Small intestine (tissue), 7 donors: Measurements from ENCODE around the gene CRAMP1. TPM values are rescaled to one million over a fixed set of nuclear protein-coding genes. Genes with fewer than 3 reads are reported as not detected.
A peak's percentile ranks its signal among the peaks of the same experiment; 100 is the strongest.

Source experiments
- DNase-seq, 2 donors: peaks; one replicate each; pipeline versions ENCODE4 v3.0.0 to v3.0.0-alpha.2; 2013
- FAIRE-seq: peaks from 2 replicates; lab custom pipeline; 2012; peaks lifted over from hg19 to GRCh38; lab: Jason Lieb, UNC
- H3K27ac ChIP-seq, 3 donors: one replicate each; pipeline ENCODE4 v1.5.1; 2013; ENCODE audit warnings: low read length in 2 of 3, mild to moderate bottlenecking in 2 of 3, control low read depth in 1 of 3, inconsistent platforms in 1 of 3, low read depth in 1 of 3, moderate library complexity in 1 of 3
- H3K27me3 ChIP-seq, 3 donors: one replicate each; pipeline ENCODE4 v1.6.1; 2013; ENCODE audit warnings: low read length in 3 of 3, inconsistent platforms in 1 of 3; ENCODE audit not compliant: control insufficient read depth in 3 of 3, insufficient read depth in 3 of 3
- H3K36me3 ChIP-seq, 3 donors: one replicate each; pipeline ENCODE4 v1.6.1; 2013; ENCODE audit warnings: low read length in 3 of 3, inconsistent platforms in 1 of 3, low read depth in 1 of 3, mild to moderate bottlenecking in 1 of 3, moderate library complexity in 1 of 3; ENCODE audit not compliant: control insufficient read depth in 3 of 3, insufficient read depth in 2 of 3
- H3K4me1 ChIP-seq, 3 donors: one replicate each; pipeline ENCODE4 v1.6.1; 2013; ENCODE audit warnings: low read length in 2 of 3, inconsistent platforms in 1 of 3, low read depth in 1 of 3, mild to moderate bottlenecking in 1 of 3, moderate library complexity in 1 of 3; ENCODE audit not compliant: control insufficient read depth in 3 of 3, insufficient read depth in 2 of 3
- H3K4me3 ChIP-seq, 3 donors: one replicate each; pipeline ENCODE4 v1.5.1; 2013; ENCODE audit warnings: low read length in 3 of 3, control low read depth in 1 of 3, inconsistent platforms in 1 of 3, low read depth in 1 of 3, mild to moderate bottlenecking in 1 of 3, moderate library complexity in 1 of 3
- H3K9me3 ChIP-seq, 2 donors: one replicate each; pipeline ENCODE4 v1.6.1; 2013; ENCODE audit warnings: low read depth in 1 of 2, low read length in 1 of 2; ENCODE audit not compliant: control insufficient read depth in 2 of 2, insufficient read depth in 1 of 2
- WGBS, 3 donors: extraction: QIAGEN DNeasy Blood & Tissue Kit; methylation state at CpG; one replicate each; pipeline ENCODE4 v1.1.7; 2013; 5-methylcytosine and 5-hydroxymethylcytosine counted together
- polyA plus RNA-seq, 4 donors: library from polyadenylated mRNA; stranded (reverse) in 3 of 4; unstranded in 1 of 4; fragments of 200-250 nt in 3 of 4; fragments of 120-200 nt in 1 of 4; gene quantifications; one replicate each; pipeline versions ENCODE4 v1.2.1 to v1.2.3, GENCODE V29; 2013
- donor health status: healthy with polysubstance abuse.
- donor health status: control.
- donor health status: control.
- donor health status: Bipolar disorder and iron deficiency.
- donor health status: healthy.

CRAMP1 gene
- polyA plus RNA-seq, 4 donors: 2.4 to 18.3 (median 8.3) TPM

DNA sequence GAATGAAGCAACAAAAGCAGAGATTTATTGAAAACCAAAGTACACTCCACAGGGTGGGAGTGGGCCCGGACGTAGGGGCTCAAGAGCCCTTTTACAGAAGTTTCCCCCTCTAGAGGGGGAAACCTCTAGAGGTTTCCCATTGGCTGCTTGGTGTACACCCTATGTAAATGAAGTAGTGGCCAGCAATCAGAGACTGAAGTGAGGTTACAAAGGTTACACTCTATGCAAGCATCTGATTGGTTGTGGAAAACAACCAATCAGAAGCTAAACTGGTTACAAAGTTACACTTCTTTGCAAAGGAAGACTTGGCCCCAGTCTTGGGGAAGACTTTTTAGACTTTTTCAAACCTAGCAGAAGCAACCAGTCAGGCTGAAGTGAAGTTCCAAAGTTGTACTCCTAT is 27.1 kb downstream of the CRAMP1 start:
- DNase-seq: peak in 1 of 2 donors; percentile 26
- no peak overlapping the region for H3K4me3 ChIP-seq
- H3K9me3 ChIP-seq: no peaks in the 10 kb centered on the region
- H3K27me3 ChIP-seq: no peaks in the 10 kb centered on the region
- no peak for FAIRE-seq
- no peaks in the 10 kb centered on the region for H3K4me1 ChIP-seq
- 70 to 86% (median 85%) methylated on average over 2 of the region's 2 CpGs for WGBS, 3 donors
- H3K36me3 ChIP-seq: peaks cover 27 to 94% (median 31%) of the 10 kb centered on the region in 3 donors
- H3K27ac ChIP-seq: no peak overlapping the region

- peaks cover 27 to 93% (median 31%) of the 10 kb centered on the region in 3 donors for H3K36me3 ChIP-seq
- no peak for DNase-seq
- H3K4me3 ChIP-seq: no peak overlapping the region
- H3K4me1 ChIP-seq: no peaks in the 10 kb centered on the region
- H3K27ac ChIP-seq: no peak overlapping the region
- no peak for FAIRE-seq
- no peaks in the 10 kb centered on the region for H3K27me3 ChIP-seq
- WGBS, 3 donors: 84 to 96% (median 91%) methylated on average over 11 of the region's 11 CpGs
- no peaks in the 10 kb centered on the region for H3K9me3 ChIP-seq
These were observed 27.7 kb downstream of the CRAMP1 start for GRCh38 chr16:1639860-1640259.

- DNase-seq (no peak), FAIRE-seq (no peak)
These were observed 28.2 kb downstream of the CRAMP1 start for GRCh38 chr16:1640261-1640941.

GRCh38 chr16:1641261-1641660 is 29.1 kb downstream of the CRAMP1 start:
- Histone ChIP-seq H3K4me1 (no peaks in the 10 kb centered on the region), H3K36me3 (peaks cover 26 to 93% (median 31%) of the 10 kb centered on the region in 3 donors), H3K9me3 (no peaks in the 10 kb centered on the region), H3K27ac (no peak overlapping the region), H3K27me3 (no peaks in the 10 kb centered on the region), H3K4me3 (no peak overlapping the region)
- FAIRE-seq (no peak), DNase-seq (no peak)
- WGBS, 3 donors: 92 to 97% (median 92%) methylated on average over 12 of the region's 12 CpGs

More at GRCh38 chr16:1640261-1640941, 28.2 kb downstream of the CRAMP1 start:
- WGBS, 3 donors: 79 to 92% (median 87%) methylated on average over 20 of the region's 20 CpGs
- H3K27me3 ChIP-seq: no peaks in the 10 kb centered on the region
- H3K4me3 ChIP-seq: no peak overlapping the region
- no peaks in the 10 kb centered on the region for H3K4me1 ChIP-seq
- peaks cover 25 to 92% (median 31%) of the 10 kb centered on the region in 3 donors for H3K36me3 ChIP-seq
- no peaks in the 10 kb centered on the region for H3K9me3 ChIP-seq
- no peak overlapping the region for H3K27ac ChIP-seq

DNA sequence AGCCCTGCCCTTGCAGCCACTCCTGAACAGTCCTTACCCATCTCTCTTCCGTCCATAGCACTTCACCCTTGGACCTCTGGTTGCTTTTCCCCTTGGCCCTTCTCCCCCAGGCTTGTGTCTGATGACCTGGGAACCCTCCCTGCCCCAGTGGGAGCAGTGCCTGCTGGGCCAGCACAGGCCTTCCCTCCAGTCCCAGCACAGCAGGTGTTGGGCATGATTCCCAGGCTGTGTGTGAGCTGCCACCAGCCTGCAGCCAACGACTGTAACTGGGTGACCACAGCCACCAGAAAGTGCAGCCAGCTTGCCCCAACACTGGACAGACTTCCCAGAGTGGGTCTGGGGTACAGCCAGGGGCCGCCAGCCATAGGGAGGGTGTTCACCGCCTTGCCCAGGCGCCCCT is 30.0 kb downstream of the CRAMP1 start:
- Histone ChIP-seq H3K9me3 (no peaks in the 10 kb centered on the region), H3K36me3 (peaks cover 26 to 85% (median 31%) of the 10 kb centered on the region in 3 donors), H3K27me3 (no peaks in the 10 kb centered on the region), H3K4me3 (no peak overlapping the region), H3K27ac (no peak overlapping the region), H3K4me1 (no peaks in the 10 kb centered on the region)
- 86 to 93% (median 92%) methylated on average over 5 of the region's 5 CpGs for WGBS, 3 donors
- FAIRE-seq (no peak), DNase-seq (no peak)

- Histone ChIP-seq H3K27me3 (no peaks in the 10 kb centered on the region), H3K4me1 (no peaks in the 10 kb centered on the region), H3K4me3 (no peak overlapping the region), H3K27ac (no peak overlapping the region), H3K9me3 (no peaks in the 10 kb centered on the region), H3K36me3 (peaks cover 25 to 84% (median 33%) of the 10 kb centered on the region in 3 donors)
- 95 to 97% (median 96%) methylated on average over 11 of the region's 11 CpGs for WGBS, 3 donors
- DNase-seq: no peak
- no peak for FAIRE-seq
These were observed 30.6 kb downstream of the CRAMP1 start for GRCh38 chr16:1642753-1643152.

DNA sequence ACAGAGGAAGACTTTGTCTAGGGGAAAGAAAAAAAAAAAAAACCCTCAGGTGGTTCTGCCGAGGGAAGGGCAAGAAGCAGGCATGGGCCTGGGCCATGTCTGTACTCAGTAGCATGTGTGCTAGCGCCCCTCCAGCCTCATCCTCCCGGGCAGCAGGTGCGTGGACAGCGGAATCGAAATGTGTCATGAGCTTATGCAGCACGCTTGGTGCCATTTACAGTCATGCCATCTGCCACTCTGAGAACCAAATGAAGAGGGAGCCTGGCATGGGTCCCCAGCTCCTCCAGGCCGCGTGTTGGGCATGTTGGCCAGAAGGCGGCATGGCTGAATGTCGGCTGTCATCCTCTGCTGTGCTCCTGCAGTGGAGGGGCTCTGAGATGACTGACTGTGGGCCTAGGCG is 31.4 kb downstream of the CRAMP1 start:
- no peak overlapping the region for H3K27ac ChIP-seq
- WGBS, 3 donors: 95 to 98% (median 97%) methylated on average over 10 to 12 of the region's 12 CpGs
- H3K27me3 ChIP-seq: no peaks in the 10 kb centered on the region
- no peak for FAIRE-seq
- H3K9me3 ChIP-seq: no peaks in the 10 kb centered on the region
- H3K36me3 ChIP-seq: peaks cover 17 to 81% (median 28%) of the 10 kb centered on the region in 3 donors
- H3K4me1 ChIP-seq: no peaks in the 10 kb centered on the region
- no peak overlapping the region for H3K4me3 ChIP-seq
- no peak for DNase-seq

DNA sequence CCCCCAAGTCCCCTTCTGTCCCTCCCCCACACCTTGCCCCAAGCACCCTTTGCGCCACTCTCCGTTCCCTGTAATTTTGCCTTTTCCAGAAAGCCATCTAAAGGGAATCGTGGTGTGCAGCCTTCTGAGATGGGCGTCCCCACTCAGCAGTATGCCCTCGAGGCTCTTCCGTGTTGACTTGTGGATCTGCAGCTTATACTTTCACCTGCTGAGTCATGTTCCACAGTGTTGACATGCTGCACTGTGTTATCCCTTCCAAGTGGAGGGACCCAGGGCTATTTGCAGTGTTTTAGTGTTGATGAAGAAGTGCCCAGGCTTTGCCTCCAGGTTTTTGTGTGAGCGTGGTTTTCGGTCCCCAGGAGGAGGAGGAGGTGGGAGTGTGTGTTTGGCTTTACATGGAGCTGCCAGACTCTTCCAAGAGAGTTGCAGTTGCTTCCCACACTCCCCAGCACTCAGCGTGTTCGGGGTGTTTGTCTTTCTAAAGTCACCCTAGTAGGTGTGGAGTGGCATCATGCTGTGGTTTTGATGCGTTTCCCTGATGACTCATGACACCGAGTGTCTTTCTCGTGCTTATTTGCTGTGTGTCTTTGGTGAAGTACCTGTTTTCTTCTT is 33.9 kb downstream of the CRAMP1 start:
- Histone ChIP-seq H3K4me3 (no peak overlapping the region), H3K4me1 (no peaks in the 10 kb centered on the region), H3K36me3 (peaks cover 14 to 70% (median 15%) of the 10 kb centered on the region in 3 donors), H3K9me3 (no peaks in the 10 kb centered on the region), H3K27ac (no peak overlapping the region), H3K27me3 (no peaks in the 10 kb centered on the region)
- DNase-seq: no peak
- 68 to 88% (median 76%) methylated on average over 13 of the region's 13 CpGs for WGBS, 3 donors
- FAIRE-seq: no peak
